Islet of Langerhans (tissue), 1 donor: Measurements from ENCODE around the gene MRGPRD.
"Not testable (repeated sequence)": the region's sequence is repeated elsewhere in the genome, so short reads cannot be mapped to it uniquely, and the experiment has no call there.

ENCODE experiments used
- FAIRE-seq: peaks from one replicate; lab custom pipeline; 2011; peaks lifted over from hg19 to GRCh38; lab: Jason Lieb, UNC

Gene MRGPRD

DNA sequence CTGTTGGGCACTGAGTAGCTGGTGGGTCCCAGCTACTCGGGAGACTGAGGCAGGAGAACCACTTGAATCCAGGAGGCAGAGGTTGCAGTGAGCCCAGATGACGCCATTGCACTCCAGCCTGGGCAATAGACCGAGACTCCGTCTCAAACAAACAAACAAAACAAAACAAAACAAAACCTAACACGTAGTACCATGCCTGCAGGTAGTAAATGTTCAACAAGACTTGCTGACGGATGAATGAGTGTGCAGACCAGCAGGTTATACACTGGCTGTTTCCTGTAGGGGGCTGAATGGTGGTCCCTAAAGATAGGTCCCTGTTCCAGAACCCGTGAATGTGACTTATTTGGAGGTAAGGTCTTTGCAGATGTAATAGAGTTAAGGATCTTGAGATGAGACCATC, 12.8 kb upstream of the MRGPRD start:
- FAIRE-seq = no peak

DNA sequence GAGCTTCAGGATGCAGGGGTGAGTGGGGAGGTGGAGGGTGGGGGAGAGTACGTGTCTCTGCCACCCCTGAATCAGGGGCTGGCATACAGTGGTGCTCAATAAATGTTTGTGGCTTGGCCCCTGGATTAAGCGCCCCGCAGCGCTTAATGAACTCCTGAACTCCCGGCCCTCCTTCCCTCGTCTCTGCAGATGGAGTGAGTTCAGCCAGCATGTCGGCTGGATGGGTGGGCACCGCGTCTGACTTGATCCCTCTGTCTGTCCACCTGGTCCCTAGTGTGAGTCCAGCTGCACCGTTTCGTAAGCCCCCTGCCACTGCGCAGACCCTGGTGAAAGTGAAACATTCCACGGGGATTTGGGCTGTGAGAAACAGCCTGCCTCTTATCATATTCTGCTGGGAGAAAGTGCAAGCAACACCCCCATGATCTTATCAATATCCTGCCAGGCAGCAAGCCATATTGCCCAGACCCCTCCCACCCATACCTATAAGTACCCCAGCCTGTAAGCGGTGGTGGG, 12.0 kb upstream of the MRGPRD start:
- FAIRE-seq = no peak

DNA sequence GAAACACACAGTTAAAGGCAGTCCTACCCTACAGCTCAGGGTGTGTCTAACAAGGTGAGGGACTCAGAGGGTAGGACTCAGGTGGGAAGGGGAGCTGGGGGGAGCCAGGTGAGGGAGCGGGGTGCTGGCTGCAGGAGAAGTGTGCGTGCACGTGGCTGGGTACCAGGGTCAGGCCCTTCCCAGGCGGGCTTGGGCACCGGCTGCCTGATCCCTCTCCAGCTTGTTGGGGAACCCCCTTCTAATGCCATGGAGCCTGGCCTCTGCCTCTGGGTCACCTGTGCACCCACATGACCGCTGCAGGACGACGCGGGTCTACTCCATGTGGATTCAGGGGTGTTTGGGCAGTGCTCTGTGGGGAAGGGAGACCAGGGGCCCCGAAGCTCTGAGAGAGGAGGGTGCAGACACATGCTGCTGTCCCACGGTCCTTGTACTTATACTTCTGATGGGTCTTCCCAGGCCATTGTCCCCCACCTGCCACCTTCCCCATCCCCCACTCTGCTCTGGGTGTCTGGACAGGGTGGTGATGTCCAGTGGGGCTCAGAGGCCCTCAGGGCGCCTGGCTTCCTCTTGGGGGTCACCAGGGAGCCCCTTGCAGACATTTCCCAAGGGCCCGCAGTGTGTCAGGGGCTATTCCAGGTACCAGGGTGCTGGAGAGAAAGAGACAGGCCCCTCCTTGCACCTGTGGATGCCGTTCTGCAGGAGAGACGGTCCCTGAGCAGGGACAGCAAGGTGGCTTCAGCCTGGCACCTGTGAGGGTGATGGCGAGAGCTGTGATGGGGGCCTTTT, 10.4 kb upstream of the MRGPRD start:
- FAIRE-seq = no peak

DNA sequence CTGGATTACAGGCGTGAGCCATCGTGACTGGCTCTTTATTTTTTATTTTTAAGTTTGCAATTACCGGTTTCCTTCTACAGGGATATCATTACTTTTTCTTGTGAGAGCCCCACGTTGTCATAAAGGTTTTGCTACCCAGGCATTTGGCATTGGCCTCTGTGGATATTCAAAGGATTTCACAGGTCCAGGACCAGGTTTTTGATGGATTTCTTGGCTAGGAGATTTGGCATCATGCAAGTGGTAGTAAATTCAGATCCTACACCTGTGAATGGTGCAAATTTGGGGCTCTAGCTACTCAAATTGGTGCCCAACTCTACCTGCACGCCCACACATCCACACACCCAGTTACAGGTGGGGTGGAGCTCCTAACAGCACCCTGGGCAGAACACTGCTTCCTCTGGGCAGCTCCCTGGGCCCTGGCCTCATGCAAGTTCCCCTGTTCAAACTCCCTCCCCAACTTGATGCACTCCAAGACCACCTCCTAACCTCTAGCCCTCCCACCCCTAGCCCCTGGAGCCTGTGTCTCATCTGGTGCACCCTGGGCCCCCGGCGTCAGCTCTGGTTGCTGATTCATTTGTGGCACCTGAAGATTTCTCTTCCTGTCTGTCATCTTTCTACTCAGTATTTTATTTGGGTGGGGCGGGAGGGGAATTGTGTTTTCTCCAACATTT, 9.3 kb upstream of the MRGPRD start:
- FAIRE-seq = no peak

DNA sequence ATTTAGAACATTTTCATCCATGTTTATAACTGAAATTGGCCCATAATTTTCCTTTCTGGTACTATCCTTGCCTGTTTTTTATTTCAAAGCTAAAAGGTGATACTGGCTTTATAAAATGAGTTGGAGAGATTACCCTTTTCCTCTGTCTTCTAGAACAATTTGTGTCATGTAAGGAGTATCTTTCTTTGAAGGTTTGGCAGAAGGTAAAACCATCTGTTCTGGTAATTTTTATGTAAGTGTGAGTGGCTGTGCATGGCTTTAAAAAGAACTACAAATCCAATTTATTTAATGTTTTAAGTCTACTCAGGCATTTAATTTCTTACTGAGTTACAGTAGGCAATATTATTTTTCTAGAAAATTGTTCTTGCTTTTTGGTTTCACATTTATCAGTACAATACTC, 7.7 kb upstream of the MRGPRD start:
- no peak for FAIRE-seq

DNA sequence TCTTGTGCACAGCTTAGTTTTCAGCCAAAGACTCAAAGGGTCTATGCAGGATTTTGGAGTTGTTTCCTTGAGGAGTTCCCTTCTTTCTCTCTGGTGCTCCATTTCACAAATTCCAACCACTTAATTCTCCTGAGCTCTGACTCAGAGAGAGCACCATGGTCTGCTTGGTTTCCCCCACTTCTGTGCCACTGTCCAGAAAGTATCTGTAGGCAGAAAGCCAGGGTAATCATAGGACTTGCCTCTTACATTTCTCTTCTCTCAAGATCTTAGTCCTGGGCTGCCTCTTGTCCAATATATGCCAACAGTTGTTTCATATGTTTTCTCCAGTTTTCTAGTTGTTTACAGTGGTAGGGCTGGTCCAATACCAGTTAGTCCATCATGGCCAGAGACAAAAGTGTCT, 6.4 kb upstream of the MRGPRD start:
- no peak for FAIRE-seq

DNA sequence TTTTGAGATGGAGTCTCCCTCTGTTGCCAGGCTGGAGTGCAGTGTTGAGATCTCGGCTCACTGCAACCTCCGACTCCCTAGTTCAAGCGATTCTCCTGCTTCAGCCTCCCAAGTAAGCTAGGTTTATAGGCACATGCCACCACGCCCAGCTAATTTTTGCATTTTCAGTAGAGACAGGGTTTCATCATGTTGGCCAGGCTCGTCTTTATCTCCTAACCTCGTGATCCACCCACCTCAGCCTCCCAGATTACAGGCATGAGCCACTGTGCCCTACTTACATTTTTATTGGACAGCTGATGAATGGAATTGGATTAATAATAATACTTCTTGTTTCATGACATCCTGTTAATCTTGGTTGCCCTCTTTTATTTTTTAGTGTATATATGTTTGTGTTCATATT, 3.0 kb upstream of the MRGPRD start:
- no peak for FAIRE-seq

DNA sequence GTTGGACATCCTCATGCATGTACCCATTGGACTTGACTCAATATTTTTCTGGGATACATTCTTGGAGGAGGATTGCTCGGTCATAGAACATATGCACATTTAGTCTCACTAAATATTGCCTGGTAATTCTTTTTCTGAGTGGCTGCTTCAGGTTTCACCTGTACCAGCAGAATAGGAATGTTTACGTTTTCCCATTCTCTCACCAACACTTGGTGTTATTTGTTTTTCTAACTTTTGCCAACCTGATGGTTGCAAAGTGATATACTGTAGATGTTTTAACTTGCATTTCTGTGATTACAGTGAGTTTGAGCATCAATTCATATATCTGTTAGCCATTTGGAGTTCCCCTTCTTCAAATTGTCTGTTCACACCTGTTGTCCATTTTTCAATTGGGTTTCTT, 1.3 kb upstream of the MRGPRD start:
- no peak for FAIRE-seq

DNA sequence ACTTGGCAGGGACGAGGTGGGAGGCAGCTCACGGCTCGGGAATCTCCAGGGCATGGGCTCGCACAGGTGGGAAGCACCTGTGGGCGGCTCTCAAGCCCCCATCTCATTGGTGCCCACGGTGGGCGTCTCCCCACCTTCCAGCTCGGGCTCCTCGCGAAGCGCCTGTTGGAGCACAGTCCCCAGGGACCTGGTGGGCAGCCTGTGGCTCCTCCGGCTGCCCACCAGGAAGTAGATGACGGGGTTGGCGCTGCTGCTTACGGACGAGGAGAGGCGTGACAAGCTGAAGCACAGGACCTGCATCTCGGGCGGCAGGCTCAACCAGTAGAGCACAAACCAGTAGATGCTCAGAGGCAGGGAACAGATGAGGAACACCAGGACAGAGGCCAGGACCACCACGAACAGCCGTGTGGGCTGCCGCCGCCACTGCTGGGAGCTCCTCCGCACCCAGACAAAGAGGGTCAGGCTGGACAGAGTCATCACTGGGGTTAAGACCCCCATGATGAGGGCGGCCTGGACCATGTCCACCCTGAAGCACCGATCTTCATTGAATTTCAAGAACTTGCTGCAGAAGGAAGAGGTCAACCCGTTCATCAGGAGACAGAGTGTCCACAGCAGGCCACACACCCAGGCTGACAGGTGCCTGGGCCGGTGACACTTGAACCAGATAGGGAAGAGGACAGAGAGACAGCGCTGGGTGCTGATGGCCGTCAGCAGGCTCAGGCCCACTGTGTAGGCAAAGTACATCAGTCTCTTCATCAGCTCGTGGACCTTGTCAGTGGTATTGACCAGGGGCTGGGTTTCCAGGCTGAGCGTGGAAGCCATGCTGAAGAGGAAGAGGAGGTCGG, 633 bp downstream of the MRGPRD start:
- no peak for FAIRE-seq

DNA sequence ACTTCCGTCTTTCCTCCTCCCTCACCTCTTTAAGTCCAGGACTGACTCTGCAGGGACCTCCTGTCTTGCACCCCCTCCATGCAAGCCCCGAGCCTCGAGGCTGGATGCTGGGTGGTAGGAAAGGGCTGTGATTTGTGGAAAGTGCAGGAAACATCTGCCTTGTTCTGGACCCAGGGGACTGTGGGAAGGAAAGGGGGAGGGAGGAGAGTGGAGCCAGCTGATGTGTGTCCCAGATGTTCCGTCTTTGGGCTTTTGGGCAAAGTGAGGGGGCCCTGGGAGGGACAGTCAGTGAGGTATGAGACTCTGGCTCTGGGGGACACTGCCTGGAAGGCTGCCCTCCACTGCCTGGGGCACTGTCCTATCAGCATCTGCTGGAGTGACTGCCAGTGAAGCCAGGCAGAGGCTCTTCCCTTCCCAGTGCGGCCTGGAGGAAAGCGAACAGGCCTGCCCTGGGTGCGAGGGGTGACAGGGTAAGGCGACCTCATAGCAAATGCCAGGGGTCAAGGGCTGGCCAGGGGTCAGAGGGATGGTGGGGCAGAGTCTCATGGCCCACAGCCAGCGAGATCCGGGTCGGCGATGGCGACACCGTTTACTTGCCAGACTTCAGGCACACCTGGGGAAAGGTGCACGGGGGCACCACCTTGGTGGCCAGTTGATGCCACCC, 1.7 kb downstream of the MRGPRD start:
- FAIRE-seq = no peak

DNA sequence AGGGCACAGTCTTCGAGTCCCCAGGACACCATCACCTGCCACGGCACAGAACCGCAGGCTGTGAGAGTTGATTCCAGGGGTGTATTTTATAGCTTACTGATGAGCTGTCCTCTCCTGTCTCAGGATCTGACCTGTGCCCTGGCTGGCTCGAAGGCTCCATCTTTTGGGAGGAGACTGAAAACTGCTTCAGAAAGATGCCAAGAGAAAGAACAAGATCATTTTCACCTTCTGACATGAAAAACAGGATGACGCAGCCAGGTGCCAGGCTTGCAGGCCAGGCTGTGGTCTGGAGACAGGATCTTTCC, 2.2 kb downstream of the MRGPRD start:
- no peak for FAIRE-seq

DNA sequence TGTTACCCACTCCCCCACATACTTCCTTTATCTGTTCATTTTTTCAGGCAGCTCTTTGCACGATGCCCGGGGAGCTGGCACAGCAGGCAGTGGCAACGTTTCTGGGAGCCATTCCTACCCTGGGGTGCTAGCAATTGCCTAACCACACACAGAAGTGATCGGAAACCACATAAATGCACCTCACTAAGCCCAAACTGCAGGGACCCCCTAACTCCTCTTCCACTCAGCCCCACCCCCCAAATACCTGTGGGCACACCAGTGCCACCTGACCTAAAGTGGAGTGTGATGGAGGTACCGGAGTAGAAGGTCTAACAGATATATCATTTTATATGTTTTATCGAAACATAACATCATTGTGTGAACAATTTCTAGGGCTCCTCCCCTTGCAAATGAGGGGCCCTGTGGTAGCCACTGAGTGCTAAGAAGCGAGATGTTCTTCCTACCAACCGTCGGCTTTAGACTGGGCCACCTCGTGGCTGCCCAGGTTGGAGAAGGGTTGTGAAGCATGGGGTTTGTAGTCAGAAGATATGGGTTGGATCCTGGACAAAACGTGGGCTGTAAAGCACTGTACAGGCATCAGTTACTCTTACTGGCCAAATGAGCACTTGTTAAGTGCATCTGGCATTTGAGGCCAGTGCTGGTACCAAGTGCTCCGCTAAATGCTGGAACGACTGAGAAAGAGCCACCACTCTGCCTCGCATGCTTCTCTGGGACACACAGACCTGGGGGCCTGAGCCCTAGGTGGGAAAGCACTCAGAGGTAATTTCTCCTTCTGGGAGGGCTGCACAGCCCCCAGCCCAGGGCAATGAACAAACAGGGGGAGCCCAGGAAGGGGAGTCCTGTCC, 2.8 kb downstream of the MRGPRD start:
- FAIRE-seq = no peak

DNA sequence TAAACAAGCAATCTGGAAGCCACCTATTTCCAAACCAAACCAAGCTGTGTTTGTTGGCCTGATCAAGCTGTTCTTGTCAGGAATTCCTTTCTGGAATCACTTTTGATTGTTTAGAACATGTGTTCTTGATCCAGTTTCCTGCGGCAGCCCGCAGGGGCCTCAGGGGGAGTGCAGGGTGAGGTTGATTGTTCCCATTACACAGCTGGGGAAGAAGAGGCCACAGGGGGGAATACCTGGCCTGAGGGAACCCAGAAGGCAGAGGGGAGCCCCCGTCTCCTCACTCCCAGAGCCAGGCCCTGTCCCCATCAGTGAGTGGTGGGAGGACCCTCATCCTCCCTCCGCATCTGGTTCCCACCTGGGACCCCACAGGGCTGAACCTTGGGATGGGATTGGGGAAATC, 4.2 kb downstream of the MRGPRD start:
- FAIRE-seq = no peak

DNA sequence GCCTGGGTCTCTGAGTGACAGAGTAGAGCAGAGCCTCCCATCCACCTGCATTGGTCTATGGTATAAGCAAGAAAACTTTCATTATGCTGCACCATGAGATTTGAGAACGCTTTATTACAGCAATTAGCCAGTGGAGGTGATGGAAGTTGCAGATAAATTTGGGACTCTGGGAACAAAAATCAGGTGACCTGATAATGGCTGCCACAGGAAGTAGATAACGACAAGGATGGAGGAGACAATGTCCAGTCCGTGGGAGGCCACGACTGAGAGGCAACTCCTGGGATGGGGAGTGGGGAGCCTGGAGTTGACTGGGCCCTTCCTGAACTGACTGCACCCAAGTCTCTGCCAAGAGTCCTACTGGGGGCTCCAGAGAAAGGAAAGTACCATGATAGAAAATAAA, 4.7 kb downstream of the MRGPRD start:
- FAIRE-seq = no peak

DNA sequence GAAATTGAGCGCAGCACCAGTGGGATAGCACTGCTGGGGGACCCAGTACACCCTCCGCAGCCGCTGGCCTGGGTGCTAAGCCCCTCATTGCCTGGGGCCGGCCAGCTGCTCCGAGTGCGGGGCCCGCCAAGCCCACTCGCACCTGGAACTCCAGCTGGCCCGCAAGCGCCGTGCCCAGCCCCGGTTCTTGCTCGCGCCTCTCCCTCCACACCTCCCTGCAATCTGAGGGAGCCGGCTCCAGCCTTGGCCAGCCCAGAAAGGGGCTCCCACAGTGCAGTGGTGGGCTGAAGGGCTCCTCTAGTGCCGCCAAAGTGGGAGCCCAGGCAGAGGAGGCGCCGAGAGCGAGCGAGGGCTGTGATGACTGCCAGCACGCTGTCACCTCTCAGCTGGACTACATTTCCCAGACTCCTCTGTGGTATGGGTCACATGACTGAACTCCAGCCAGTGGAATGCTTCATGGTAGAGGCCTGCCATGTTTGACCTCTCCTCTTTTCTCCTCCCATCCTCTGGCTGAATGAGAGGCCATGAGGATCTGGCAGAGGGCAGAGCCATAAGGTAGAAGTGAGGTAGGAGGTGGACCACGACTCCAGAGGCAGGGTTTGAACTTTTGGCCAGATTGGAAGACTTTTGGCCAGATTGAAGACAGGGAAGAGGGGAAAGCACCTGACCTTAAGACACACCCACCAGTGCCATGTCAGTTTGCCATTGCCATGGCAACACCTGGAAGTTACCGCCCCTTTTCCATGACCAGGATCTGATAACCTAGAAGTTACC, 6.2 kb downstream of the MRGPRD start:
- no peak for FAIRE-seq

DNA sequence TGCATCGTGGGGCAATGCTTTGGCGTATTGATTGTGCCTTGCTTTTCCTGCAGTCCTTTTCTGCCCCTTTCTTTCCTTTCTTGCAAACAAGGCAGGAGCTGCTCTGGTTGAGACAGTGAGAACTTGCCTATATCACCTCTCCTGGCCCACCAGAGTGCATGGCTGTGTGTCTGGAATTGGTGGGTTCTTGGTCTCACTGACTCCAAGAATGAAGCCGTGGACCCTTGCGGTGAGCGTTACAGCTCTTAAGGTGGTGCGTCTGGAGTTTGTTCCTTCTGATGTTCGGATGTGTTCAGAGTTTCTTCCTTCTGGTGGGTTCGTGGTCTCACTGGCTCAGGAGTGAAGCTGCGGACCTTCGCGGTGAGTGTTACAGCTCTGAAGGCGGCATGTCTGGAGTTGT, 7.1 kb downstream of the MRGPRD start:
- not testable (repeated sequence) for FAIRE-seq

DNA sequence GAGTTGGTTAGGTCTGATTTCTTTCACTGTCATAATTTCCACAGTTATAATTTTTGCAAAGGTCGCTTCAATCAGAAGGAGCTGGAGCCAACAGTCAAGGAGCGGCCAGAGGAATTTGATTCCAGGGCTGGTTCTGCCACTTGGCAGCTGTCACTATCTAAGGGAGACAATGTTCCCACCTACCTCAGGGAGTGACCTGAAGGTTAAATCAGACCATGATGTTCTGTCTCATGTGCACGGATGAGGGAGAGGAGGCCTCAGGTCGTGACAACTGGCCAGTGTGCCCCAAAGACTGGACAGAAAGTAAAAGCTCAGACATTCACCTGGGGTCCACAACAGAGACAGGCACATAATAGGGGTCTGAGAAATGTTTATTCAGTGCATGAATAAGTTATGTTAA, 7.6 kb downstream of the MRGPRD start:
- FAIRE-seq = no peak

DNA sequence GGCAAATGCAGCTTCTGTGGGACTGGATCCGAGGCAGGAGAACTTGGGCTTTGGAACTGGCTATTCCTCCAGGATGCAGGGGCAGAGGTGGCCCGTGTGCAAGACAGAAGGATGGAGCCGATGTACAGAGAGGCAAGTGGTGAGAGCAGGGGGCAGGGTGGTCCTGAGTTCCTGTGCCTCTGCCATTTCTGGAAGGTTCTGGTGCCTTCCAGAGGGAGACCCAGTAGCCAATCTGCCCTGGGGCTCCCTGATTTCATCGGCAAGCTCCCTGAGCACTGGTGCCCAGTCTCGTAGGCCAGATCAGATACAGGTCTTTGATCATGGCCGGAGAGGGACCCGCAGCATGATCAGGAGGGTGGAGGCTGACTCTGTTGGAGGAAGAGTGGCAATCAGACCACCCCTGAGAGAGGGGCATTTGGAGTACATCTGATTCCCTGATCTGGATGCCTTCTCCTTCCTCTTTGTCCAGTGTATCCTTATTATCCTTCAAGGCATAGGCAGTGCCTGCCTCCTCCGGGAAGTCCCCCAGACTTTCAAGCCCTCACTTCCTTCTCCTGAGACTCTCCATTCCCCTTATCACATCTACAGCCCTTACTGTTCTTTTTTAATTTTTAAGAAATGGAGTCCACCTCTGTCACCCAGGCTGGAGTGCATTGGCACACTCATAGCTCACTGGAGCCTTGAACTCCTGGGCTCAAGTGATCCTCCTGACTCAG, 9.7 kb downstream of the MRGPRD start:
- FAIRE-seq = no peak

DNA sequence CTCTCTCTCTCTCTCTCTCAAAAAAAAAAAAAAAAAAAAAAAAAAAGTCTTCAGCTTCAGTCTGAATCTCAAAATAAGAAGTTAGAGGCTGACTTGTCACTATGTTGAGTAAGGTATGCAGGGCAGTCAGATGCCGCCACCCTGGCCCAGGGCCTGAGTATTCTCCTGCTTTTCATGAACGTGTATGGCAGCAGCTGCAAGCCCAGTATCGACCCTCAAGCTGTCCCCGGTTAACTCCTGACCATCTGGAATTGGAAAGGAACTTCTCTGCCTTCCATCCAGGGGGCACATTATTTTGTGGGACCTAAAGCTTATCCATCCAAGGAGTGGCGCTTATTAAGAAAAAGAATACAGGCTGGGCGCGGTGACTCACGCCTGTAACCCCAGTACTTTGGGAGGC, 11.4 kb downstream of the MRGPRD start:
- no peak for FAIRE-seq
